ENCODE data around the gene RIPPLY3.

Gene RIPPLY3

DNA sequence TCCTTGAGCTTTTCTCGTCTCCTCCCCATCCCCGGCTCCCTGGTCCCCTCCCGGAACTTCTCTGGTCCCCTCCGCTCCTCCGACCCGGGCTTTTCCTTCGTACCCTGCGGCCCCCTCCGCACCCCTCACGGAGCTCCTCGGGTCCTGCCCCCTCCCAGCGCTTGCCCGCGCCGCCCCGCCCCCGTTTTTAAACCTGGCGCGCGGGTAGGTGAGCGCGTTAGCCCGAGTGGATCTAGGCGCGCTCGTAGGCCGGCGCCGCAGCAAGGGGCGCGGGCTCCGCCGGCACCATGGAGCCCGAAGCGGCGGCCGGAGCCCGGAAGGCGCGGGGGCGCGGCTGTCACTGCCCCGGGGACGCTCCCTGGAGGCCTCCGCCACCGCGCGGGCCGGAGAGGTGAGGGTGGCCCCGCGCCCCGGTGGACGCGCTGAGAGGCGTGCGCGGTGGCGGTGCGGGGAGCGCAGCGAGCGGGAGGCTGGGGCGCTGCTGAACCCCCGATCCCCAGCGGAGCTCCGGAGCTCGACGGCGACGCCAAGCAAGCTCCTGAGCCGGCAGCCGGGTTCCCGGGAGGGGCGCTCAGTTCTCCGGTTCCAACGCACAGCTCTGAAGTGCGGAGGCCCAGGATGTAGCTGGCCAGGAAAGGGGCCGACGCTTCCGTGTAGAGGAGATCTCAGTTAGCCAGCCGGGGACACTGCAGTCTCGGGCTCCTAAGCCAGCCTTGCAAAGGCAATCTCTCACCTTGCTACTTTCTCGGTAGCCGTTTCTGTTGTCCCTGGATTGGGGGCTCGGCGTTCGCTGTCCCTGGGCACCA lies at the start of gene RIPPLY3:
RIPPLY3 (plus strand) TSS at position 217 of the 806 bp plus-strand sequence; CDS start at position 288, 71 bp downstream.
- no peak for DNase-seq (ENCODE audit: low spot score)

DNA sequence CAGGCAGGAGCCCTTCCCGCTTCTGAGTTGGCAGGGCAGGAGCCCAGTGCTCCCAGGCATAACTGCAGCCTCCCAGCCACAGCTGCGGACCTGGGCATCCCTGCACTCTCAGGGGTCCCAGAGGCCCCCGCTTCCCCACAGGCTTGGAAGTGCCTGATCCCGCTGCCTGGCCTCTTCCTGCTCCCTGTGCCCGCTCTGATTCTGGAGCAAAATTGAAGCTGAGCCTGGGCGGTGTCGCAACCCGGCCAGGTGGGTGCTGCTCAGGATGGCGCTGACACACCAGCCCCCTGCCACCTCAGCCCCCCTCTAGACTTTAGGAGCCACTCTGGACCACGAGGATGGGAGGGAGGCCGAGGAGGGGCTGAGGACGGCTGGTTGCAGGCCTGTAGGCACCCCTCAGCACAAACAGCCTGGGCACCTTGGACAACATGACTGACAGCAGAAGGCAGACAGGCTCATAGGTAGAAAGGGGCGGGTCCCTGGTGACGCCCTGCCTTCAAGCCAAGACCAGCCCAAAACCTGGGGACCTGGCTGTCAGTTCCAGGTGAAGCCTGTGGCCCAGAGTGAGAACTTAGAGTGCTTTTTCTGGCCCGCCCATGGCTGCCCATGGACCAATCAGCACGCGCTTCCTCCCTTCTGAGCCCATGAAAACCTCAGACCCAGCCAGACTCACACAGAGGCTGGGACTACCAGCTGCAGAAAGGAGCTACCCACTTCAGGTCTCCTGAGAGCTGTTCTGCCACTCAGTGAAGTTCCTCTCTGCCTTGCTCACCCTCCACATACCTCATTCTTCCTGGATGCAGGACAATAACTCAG lies 47.3 kb upstream of the RIPPLY3 start:
- no peak for DNase-seq (ENCODE audit: low spot score)

- no peak for DNase-seq (ENCODE audit: low spot score)
These were observed 45.7 kb upstream of the RIPPLY3 start for GRCh38 chr21:36960676-36961284.

DNA sequence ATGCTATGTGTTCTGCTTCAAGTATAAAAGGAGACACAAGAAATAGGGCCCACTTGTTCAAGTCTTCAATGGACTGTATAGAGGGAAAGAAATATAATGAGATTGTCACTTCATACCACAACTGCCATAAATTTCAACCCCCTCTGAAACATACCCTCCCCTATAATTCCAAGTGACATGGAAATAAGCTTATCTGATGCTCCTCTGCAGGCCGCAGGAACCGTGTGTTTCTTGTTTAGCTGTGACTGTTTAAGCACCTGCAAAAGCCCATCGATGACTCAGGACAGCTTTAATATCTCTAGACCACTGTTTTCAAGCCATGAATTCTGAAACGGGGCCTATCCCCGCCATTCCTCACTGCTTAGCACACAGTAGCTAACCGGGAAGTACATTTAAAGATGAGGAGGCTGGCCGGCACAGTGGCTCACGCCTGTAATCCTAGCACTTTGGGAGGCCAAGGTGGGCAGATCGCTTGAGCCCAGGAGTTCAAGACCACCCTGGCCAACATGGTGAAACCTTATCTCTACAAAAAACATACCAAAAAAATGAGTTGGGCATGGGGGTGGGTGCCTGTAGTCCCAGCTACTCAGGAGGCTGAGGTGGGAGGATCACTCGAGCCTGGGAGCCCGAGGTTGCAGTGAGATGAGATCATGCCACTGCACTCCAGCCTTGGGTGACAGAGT lies 44.3 kb upstream of the RIPPLY3 start:
- DNase-seq (ENCODE audit: low spot score) = no peak

DNA sequence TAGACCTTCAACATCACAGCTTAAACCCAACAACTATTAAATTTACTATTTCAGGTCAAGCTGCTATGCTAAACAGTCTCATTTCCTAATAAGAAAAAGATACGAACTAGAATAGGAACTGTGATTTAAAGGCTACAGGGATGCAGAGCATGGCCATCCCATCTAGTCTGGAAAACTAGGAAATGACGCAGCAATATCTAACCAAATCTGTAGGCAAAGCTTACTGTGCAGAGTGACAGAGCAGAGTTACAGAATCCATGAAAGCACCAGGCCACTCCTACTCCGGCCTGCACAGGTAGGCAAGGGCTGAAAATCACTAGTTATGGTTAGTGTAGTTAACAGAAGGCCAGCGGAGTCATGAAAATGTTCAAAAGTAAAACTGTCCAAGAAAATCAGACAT lies 42.1 kb upstream of the RIPPLY3 start:
- no peak for DNase-seq (ENCODE audit: low spot score)

DNA sequence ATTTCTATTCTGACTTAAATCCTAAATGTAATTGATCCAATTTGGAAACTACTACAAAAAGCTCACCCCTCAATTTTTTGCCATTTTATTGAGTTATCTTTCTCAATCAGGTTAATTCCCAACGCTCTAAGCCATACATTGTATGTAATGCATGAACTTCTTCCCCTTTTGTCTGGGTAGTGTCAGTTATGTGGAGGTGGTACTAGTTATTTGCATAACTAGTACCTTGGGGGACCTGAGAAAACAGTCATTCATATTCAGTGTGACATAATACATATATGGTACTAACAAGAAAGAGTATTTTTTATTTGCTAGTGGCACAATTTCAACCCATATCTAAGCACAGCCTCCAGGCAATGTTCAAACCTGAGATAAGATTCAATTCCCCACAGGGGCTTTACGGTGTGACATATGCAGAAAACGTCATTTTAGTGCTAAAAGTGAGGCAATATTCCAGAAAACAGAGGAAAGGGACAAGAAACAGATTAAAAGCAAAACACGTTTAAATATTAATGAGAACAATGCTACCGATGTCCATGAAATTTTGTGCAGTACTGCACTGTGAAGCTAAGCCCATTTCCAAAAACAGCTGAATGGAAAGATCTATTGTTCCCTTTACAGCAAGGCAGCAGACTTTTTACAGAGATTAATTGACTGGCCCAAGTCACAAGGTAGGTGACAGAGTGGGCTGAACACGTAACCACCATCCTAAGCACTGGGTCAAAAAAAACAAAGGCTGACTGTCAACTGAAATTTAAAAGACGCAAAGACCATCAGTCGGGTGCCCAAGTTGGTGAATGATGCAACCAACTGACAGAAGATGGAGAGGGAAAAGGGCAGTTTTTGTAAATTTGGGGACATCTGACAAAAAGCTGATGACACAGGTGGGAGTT lies 41.4 kb upstream of the RIPPLY3 start:
- no peak for DNase-seq (ENCODE audit: low spot score)

GRCh38 chr21:36965720-36966065 lies 40.8 kb upstream of the RIPPLY3 start:
- no peak for DNase-seq (ENCODE audit: low spot score)

- peak; percentile 57 for DNase-seq (ENCODE audit: low spot score)
These were observed 40.3 kb upstream of the RIPPLY3 start, which contains the start of gene HLCS for GRCh38 chr21:36966066-36966820. TSS of gene HLCS (minus strand) at chr21:36966669. CDS start at chr21:36966638, 31 bp downstream.

- DNase-seq (ENCODE audit: low spot score) = no peak
These were observed 39.4 kb upstream of the RIPPLY3 start for GRCh38 chr21:36966821-36967768.

GRCh38 chr21:36968414-36968813 lies 38.1 kb upstream of the RIPPLY3 start:
- DNase-seq (ENCODE audit: low spot score) = no peak

GRCh38 chr21:36968976-36969375 lies 37.5 kb upstream of the RIPPLY3 start:
- no peak for DNase-seq (ENCODE audit: low spot score)

DNA sequence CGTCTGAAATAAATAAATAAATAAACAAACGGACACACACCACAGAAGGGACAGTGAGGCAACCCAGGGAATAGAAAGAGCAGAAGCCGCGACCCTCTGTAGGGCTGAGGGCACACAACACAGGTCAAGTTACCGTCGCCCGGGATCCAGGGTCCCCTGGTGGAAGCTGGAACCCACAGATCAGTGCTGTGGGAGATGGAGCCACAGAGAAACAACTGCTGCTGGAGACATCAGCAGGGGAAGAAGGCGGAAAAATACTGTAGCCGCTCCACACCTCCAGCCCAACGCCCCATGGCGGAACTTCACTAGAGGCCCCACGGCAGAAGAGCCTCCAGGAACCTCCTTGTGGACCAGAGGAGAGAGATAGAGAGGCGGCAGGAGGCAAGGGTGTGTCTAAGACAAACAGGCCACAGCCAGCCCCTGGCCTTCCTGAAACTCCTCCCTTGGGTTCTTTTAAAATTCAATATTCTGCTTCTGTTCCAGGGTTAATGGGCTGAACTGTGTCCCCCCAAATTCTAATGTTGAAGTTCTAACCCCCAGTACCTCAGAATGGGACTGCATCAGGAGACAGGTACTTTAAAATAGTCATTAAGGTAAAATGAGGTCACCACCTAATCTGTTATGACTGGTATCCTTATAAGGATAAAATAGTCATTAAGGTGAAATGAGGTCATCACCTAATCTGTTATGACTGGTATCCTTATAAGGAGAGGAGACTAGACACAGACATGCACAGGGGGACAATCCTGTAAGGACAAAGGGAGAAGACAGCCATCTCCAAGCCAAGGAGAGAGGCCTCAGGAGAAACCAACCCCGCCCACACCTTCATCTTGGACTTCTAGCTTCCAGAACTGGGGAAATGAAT lies 32.3 kb upstream of the RIPPLY3 start:
- no peak for DNase-seq (ENCODE audit: low spot score)

GRCh38 chr21:36974851-36975192 lies 31.7 kb upstream of the RIPPLY3 start:
- no peak for DNase-seq (ENCODE audit: low spot score)

DNA sequence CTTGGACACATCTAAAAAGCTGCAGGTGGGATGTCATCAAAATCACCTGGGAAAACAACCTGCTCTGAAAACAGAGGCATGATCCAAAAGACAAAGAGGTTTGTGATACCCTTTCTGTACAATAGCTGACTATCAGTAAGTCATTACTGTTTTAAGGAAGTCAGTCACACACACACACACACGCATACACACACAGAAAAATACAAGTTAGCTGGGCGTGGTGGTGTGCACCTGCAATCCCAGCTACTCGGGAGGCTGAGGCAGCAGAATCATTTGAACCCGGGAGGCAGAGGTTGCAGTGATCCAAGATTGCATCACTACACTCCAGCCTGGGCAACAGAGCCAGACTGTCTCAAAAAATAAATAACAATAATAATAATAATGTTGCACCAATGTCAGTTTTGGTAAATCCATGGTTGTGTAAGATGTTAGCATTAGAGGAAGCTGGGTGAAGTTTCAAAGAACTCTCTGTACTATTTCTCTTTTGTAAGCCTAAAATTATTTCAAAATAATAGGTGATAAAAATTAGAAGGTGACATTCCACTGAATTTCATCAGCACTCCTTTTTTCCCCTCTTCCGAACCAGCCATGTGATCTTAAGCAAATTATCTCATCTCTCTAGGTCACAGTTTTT lies 30.2 kb upstream of the RIPPLY3 start:
- DNase-seq (ENCODE audit: low spot score) = no peak

GRCh38 chr21:36976882-36977651 lies 29.4 kb upstream of the RIPPLY3 start:
- no peak for DNase-seq (ENCODE audit: low spot score)

DNA sequence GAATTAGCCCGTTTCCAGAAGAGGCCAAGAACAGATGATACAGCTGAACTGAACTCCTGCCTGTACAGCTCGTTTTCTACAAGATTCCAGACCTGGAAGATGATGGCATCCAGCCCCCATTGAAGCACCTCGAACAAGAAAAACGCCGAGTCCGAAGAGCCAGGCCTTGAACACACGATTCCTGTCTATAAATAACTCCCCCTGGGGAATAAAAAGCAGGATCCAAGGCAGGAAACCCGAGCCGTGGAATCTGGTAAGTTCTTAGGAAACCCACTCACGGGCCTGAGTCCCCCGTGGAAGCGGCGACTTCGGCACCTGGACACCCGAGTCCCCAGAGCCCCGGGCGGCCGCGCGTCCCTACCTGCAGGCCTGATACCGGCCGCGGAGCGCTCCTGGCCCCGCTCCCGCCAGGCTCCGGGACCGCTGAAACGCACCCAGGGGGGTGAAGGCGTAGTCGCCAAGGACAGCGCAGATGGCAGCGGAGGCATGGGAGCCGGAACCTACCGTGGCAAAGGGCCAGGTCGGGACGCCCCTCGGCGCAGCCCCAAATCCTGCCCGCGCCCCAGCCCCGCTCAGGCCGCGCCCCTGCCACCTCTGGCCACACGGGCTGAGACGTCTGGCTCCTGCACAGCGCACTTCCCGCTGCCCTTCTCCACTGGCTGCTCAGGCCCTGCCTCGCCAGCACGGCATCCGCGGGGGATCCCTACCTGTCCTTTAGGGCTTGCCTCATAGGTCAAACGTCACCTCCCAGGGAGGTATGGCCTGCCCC lies 26.0 kb upstream of the RIPPLY3 start:
- DNase-seq (ENCODE audit: low spot score) = no peak

Data from putamen (tissue), 1 donor.